OCI-M1 (cell line): Measurements from ENCODE around the gene CRYBB3.
"Not testable (repeated sequence)": the region's sequence is repeated elsewhere in the genome, so short reads cannot be mapped to it uniquely, and the experiment has no call there.

Experiments
- DNase-seq: peaks from one replicate; lab custom pipeline; 2025; lab: John Stamatoyannopoulos, UW

Gene CRYBB3

DNA sequence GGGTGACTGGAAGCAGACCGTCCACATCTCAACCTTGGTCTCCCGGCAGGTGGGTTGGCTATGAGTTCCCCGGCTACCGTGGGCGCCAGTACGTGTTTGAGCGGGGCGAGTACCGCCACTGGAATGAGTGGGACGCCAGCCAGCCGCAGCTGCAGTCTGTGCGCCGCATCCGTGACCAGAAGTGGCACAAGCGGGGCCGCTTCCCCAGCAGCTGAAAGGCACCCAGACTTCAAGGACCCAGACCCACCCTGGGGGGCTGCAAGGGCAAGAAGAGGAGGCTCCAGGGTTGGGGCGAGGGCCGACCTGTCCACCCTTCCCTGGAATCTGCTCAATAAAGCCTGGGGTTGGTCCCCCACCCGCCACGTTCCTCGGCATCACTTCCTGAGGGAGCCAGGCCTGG is 7.3 kb downstream of the CRYBB3 start:
- no peak for DNase-seq

DNA sequence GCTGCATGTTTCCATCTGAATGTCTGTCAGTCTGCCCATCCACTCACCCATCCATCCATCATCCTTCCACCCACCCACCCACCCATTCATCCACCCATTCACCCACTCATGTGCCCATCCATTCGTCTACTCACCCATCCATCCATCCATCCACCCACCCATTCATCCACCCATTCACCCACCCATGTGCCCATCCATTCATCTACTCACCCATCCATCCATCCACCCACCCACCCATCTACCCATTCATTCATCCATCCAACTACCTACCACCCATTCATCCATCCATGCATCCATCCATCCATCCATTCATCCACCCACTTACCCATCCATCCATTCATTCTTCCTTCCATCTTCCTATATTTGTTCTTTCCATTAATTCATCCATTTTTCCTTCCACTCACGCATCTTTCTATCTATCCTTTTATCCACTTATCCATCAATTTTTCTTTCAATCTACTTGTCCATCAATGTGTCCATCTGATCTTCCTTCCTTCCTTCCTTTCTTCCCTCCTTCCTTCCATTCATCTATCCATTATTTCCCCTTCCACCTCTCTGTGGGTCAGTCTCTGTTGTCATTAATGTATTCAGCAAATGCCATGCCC is 8.0 kb downstream of the CRYBB3 start:
- no peak for DNase-seq

DNA sequence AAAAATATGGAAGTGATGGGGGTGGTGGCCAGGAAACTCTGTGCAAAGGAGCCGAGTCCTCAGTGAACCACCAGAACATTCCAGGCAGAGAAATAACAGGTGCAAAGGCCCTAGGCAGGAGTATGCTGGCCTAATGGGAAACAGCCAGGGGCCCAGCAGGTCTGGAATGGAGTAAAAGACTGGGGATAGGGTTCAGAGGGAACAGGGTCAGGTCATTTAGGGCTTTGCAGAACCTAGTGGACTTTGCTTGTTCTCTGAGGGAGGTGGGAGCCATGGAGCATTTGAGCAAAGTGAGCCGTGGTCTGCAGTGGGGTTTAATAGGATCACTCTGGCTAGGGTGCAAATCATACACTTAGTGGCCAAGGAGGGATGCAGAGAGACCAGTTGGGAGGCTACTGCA is 8.7 kb downstream of the CRYBB3 start:
- no peak for DNase-seq

DNA sequence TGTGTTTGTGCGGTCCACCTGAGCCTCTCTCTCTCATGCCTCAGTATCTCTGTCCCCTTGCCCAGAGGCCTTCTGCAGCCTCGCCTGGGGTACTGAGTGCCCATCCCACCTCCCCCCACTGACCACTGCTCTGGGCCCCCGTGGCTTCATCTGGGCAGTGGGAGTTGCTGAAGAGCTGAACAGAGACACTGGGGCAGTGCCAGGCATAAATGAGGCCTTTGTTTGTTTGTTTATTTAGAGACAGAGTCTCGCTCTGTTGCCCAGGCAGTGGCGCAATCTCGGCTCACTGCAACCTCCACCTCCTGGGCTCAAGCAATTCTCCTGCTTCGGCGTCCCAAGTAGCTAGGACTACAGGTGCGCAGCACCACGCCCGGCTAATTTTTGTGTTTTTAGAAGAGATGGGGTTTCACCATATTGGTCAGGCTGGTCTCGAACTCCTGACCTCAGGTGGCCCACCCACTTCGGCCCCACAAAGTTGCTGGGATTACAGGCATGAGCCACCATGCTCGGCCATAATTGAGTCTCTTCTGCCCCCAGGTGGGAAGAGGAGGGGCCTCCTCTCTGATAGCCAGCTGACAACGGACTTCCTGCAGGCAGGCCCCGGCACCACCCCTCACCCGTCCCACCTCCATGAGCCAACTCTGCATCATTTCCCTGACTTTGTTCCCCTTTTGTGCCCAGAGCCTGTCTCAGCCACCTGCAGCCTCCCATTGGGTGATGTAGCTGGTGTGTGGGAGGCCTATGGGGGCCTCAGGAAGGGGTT is 9.3 kb downstream of the CRYBB3 start:
- DNase-seq: no peak

DNA sequence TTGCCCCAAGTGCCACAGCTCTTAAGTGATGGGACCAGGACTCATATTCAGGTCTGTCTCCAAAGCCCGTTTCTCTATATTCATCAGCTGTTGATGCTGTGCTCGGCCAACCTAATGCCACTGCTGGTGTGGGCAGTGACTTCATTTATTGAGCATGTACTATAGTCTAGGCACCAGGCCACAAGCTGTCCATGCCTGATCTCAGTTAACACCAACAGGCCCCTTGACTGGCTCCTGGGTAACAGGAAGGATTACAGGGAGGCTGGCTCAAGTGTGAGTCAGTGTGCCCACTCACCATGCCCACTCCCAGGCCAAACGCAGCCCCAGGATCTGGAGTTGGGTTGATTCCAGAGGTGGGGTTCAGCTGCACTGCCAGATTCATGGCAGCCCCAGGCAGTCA is 11.1 kb downstream of the CRYBB3 start:
- no peak for DNase-seq

DNA sequence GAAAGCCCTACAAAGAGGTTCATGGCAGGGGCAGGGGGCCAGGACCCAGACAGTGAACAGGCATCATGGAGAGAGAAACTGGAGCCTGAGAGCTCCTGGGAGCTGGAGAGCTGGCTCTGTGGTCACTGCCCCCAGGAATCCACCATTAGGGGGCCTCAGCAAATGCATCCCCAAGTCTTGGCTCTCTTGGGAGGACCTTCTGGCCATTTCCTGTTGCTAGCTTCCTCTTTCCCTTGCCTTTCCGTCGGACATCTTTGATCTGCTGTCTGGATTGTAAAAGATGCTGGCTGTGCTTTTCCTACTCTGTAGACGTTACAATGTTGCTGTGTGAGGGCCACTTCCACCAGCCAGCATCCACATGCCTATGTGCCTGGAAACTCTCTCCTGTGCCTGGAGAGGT is 12.7 kb downstream of the CRYBB3 start:
- DNase-seq: peak; percentile 83

DNA sequence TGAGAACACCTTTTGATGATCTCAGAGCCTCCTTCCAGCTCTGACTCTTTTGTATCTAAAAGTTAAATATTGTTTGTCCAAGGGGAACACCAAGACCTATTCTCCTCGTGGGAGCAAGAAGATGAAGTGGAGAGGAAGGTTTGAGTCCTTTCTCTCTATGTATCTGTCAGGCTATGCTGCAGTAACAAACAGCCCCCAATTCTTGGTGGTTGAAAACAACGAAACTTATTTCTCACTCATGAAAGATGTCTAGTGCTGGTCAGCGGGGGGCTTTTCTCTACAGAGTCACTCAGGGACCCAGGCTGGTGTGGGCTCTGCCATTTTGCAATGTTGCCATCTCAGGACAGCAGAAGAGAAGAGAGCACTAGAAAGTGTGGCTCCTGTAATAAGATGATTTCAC is 13.6 kb downstream of the CRYBB3 start:
- no peak for DNase-seq

DNA sequence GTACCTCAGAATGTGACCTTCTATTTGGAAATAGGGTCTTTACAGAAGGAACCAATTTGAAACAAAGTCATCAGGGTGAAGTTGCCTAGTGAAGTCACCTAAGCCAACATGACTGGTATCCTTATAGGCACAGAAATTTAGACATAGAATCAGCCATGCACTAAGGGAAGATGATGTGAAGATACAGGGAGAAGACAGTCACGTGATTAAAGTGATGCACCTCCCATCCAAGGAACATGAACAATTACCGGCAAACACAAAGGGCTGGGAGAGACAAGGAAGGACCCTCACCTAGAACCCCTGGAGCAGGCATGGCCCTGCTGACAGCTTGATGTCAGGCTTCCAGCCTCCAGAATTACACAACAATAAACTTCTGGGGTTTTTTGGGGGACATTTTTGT is 16.6 kb downstream of the CRYBB3 start:
- DNase-seq: no peak

DNA sequence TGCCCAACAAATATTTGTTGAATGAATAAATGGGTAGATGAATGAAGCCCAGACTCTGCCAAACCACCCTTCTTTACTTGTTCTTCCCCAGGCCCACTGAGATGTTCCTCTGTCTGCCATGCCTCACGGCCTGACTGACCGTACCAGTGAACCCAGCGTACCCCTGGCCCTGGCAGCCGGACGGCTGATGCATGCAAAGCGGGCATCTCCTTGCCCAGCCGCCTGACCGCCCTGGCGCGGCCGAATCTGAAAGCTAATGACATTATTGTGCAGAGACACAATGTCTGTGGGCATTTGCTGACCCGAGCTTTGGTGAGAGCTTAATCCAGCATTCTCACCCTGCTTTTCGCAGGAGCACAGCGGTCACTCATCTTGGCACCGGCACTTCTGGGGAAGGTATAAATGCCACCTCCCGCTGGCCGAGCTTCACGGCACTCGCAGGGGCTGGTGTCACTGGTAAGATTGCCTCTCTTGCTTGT is 19.6 kb downstream of the CRYBB3 start, which contains the start of gene CRYBB2:
Gene CRYBB2, plus strand, starts transcription at position 429 of the 479 bp plus-strand sequence. CDS start 1,791 bp downstream, outside the sequence.
- DNase-seq: no peak

DNA sequence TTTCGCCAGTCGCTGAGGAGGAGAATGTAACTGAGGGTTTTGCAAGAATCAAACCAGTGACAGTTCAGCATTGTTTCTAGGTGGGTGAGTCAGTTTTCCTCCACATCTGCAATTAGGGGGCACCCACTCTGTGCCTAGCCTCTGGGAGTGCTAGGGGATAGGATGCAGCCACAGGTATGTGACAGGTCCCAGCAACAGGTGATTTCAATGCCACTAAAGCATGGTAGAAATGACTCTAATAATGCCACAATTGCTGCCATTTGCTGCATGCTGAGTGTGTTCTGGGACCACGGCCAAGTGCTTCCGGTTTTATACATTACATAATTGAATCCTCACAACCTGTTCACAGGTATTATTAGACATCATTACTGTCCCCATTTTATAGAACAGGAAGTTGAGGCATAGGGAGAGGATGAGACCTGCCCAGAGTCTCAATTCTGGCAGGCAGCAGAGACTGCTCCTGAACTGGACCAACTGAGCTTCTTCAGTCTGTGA is 20.3 kb downstream of the CRYBB3 start:
- no peak for DNase-seq

DNA sequence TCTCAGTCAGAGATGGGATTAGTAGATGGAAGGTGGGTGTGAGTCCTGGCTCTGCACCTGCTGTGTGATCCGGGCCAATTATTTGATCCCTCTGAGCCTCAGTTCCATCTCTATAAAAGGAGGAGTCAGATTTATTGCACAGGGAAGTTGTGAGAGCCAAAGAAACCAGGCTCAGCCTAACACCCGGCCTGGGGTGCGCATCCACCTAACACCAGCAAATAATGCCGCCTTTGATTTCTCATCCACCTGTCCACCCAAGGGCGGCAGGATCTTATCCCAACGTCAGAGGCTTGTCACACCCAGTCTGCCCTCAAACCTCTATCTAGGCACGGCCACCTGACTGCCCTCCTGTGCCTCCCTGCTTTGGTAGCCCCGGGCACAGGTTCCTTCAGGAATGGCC is 22.1 kb downstream of the CRYBB3 start:
- no peak for DNase-seq

DNA sequence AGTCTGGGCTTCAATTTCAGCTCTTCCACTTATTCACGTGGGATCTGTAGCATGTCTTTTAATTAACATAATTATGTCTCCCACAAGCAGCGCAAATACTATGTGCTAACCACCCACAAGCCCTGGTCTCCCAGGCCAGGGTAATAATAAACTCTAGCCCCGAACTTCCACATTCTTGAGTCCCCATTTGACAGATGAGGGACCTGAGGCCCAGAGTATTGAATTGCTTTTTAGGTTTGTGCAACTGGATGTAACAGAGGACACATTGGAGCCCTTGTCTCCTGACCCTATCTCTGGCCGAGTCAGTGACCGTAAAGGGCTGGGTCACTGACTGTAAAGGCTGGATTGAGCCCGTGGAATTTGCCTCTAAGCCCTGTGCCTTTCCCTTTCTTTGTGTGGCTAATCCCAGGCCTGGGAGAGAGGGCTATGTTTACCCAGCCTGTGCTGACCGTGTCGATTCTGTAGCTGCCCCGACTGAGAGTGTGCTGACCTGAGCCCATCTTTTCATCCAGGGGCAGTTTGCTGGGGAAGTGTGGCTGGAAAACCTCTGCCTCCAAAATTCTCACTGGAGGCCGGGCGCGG is 23.7 kb downstream of the CRYBB3 start:
- no peak for DNase-seq

DNA sequence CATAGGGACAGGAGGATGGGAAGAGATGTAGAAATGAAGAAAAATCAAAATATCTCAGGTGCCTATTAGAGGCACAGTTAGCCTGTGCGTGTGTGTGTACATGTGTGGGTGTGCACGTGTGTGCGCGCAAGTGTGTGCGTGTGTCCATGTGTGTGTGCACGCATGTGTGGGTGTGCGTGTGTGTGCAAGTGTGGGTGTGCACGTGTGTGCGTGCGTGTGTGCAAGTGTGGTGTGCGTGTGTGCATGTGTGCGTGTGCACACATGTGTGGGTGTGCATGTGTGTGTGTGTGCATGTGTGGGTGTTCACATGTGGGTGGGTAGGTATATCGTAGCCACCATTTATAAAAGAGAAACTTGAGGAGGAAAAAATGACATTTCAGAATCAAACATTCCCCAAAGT is 29.2 kb downstream of the CRYBB3 start:
- no peak for DNase-seq

DNA sequence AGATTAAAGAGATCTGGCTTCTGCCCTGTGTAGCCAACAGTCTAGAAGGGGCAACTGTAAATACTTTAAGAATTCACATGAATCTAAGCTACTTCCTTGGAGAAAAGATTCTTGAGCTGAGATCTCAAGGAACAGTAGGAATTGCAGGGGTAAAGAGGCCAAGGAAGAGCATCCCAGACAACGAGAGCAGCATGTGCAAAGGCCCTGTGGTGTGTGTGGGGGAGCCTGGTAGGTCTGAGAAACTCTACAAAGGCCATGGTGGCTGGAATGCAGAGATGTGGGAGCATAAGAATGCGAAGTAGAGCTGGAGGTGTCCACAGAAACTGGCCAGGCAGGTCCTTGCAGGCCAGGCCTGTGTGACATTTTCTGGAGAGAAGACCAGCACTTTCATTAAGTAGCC is 31.1 kb downstream of the CRYBB3 start:
- DNase-seq: not testable (repeated sequence)

DNA sequence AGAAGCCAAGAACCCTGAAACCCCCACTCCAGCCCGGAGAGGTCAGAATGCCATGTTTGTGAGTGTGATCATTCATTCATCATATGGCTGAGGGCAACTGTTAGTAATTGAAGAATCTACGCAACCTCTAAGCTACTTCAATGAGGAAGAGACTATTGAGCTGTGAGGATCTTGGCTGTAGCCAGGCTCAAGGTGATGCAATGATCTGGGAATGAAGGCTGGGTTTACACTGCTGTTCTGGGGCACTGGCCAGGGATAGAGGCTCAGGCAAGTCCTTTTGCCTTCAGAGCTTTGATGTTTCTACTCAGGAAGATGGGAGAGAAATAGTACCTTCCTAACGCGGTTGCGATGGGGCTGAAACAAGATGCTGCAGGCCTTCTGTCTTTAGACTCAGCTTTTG is 32.6 kb downstream of the CRYBB3 start:
- no peak for DNase-seq

DNA sequence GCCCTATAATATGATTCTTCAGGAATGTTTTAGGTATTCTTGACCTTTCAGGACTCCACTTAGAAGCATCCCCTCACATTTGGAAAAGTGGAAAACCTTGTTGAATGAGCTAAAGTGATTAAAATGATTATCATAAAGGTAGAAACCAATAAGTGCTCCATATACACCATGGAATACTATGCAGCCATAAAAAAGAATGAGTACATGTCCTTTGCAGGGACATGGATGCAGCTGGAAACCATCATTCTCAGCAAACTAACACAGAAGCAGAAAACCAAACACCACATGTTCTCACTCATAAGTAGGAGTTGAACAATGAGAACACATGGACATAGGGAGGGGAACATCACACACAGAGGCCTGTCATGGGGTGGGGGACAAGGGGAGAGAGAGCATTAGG is 34.0 kb downstream of the CRYBB3 start:
- DNase-seq: not testable (repeated sequence)

DNA sequence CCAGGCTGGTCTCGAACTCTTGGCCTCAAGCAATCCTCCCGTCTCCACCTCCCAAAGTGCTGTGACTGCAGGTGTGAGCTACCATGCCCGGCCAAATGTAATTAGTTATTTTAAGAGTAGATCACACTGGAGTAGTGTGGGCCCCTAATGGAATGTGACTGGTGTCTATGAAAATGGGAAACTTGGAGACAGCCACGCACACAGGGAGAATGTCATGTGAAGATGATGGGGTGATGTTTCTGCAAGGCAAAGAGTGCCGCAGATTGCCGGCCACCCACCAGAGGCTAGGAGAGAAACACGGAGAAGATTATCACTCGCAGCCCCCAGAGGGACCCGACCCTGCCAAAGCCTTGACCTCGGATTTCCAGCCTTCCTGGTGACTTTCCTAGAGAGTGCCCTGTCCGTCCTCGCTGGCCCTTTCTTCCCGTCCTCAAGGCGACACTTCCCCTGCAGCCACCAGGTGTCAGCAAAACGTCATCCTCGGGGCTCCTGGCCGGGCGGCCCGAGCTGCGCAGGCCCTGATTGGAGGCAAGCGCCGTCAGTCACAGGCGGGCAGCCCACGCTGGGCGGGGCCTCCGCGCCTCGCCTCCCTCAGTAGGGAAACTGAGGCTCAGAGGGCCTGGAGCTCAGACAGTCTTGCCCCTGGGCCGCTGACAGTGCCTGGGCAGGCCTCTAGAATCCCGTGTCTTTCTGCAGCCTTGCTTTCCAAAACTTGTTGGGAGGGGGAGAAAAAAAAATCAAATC is 36.1 kb downstream of the CRYBB3 start:
- DNase-seq: peak; percentile 93

DNA sequence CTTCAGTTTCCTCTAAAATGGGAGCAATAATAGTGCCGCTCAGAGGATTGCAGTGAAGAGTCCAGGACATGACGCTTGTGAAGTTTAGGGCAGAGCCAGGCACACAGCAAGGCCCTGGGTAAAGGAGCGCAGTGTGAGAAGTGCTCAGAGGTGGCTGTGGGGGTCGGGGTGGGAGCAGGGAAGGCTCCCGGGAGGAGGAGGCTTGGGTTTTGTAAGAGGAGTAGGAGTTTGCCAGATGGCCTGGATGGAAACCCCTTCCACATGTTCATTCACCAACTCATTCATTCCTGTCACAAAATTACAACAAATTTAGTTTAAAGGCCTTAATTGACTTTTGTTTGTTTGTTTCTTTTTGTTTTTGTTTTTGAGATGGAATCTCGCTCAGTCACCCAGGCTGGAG is 36.8 kb downstream of the CRYBB3 start:
- DNase-seq: no peak

DNA sequence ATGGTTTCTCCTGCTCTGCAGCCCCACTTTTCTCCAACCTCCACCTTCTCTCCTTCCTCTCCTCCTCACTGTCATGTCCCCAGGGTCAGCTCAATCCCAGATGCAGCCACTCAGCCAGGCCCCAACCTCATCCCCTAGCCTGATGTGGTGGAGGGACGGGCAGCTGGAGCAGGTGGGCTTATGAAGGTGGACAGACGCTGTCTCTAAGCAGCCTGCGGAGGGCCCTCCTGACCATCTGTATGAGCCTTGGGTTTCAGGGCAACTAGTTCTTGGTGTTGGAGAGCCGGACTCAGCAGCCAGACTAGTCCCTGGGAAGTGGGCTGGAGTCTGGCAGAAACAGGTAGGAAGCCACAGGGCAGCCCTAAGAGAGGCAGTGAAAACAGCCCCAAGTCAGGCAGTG is 37.8 kb downstream of the CRYBB3 start:
- DNase-seq: no peak

DNA sequence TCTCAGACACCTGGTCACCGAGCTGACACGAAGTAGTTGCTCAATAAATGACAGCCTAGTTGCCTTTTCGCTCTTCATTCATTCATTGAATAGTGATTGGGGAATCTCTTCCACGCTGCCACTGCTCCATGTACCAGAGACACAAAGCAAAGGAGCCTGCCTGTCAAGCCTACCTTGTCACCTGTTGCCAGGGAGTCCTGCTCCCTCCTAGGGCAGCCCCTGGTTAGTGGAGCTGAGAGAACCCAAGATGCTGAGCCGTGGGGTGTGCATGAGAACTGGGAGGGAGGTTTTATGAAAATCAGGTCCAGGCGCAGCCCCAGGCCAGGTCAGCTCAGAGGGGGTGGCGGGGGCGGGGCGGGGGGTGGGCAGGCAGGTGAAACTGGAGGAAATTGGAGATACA is 38.4 kb downstream of the CRYBB3 start:
- not testable (repeated sequence) for DNase-seq

DNA sequence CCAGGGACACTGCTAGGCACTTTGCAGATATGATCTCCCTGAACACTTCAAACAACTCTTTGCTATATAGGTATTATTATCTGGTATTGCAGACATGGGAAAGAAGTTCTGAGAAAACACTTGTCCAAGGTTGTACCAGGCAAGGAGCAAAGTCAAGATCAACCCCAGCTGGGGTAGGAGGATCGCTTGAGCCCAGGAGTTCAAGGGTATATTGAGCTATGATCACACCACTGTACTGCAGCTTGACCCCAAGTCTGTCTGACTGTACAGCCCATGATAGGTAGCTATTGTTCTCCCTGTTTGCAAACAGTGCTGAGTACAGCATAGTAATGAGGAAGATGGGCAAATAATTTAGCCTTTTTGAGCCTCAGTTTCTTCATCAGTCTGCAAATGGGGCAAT is 55.5 kb downstream of the CRYBB3 start:
- not testable (repeated sequence) for DNase-seq
